ENCODE results near the gene MCL1. TPM values are rescaled to one million over a fixed set of nuclear protein-coding genes. Genes with fewer than 3 reads are reported as not detected.

The MCL1 gene
- total RNA-seq, 1 donor from 2014 or later: 255 TPM

GRCh38 chr1:150579945-150580642, 684 bp upstream of the MCL1 start:
- Mint-ChIP-seq H3K9me3 (ENCODE audit: low read depth) (no peaks in the 10 kb centered on the region), H3K27me3 (ENCODE audit: low read depth) (no peaks in the 10 kb centered on the region), H3K36me3 (ENCODE audit: low read depth) (peaks cover 37% of the 10 kb centered on the region), H3K4me3 (ENCODE audit: unreplicated experiment) (peak overlapping the region; percentile 74), H3K27ac (ENCODE audit: unreplicated experiment) (peak overlapping the region; percentile 95), H3K4me1 (ENCODE audit: low read depth) (peaks cover 36% of the 10 kb centered on the region)
- no peak for DNase-seq (ENCODE audit: low spot score)
- TF ChIP-seq CTCF (IDR thresholded peaks at IDR 0.05): no peak

DNA sequence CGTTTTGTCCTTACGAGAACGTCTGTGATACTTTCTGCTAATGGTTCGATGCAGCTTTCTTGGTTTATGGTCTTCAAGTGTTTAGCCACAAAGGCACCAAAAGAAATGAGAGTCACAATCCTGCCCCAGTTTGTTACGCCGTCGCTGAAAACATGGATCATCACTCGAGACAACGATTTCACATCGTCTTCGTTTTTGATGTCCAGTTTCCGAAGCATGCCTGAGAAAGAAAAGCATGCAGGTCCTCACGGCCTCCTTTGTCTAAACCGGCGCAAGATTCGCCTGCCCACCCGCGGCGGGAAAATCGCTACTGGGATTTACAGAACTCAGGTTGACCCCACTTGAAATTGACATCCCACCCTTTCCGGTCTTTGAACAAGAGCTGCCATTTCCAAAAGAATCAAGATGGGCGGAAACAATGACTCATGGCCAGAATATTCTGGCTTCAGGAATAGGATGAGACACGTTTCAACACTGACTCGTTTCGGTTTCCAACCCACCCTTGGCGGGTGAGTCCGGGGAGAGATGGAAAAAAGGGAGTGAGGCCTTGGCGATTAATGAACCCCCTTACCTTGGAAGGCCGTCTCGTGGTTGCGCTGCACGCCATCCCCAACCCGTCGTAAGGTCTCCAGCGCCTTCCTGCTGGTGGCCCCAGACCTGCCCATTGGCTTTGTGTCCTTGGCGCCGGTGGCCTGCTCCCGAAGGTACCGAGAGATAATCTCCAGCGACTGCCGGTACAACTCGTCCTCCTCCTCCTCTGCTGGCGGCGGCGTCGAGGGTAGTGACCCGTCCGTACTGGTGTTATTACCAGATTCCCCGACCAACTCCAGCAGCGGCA, 919 bp downstream of the MCL1 start:
- Mint-ChIP-seq H3K36me3 (ENCODE audit: low read depth) (peaks cover 50% of the 10 kb centered on the region), H3K9me3 (ENCODE audit: low read depth) (no peaks in the 10 kb centered on the region), H3K27me3 (ENCODE audit: low read depth) (no peaks in the 10 kb centered on the region), H3K4me3 (ENCODE audit: unreplicated experiment) (peak overlapping the region; percentile 92), H3K4me1 (ENCODE audit: low read depth) (peaks cover 51% of the 10 kb centered on the region), H3K27ac (ENCODE audit: unreplicated experiment) (peak overlapping the region; percentile 97)
- no peak for DNase-seq (ENCODE audit: low spot score)
- TF ChIP-seq CTCF (IDR thresholded peaks at IDR 0.05): no peak

DNA sequence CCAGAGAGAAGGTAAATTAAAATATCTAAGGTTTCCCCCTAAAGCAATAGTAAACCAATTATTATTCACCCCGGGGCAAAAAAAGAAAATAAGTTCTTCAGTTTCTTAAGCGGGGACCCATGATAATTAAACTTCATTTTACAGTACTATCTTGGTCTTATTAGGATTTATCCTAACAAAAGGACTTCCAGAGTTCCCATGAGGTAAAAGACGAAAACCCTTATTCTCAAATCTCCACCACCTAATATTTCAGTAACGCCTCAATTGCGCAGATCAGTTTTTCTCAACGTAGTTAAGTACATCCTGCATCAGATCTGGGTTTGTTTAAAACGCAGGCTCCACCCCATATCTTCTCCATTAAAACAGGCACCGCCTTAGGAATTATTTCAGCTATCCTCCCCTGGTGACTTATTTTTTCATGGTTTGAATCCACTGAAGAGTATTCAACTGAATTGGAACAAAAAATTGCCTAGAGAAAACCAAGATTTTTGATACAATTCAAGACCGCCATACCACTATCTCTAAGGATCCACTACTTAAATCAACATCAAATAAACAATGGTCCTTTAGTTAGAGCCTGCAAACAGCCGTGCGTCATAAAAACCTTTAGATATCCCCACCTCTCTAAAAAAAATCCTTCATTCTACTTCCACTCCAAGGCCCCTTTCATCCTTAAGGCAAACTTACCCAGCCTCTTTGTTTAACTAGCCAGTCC, 1.7 kb downstream of the MCL1 start:
- TF ChIP-seq CTCF (IDR thresholded peaks at IDR 0.05): no peak
- peaks cover 55% of the 10 kb centered on the region for H3K36me3 Mint-ChIP-seq (ENCODE audit: low read depth)
- peak overlapping the region; percentile 92 for H3K4me3 Mint-ChIP-seq (ENCODE audit: unreplicated experiment)
- peaks cover 59% of the 10 kb centered on the region for H3K4me1 Mint-ChIP-seq (ENCODE audit: low read depth)
- no peak for DNase-seq (ENCODE audit: low spot score)
- no peaks in the 10 kb centered on the region for H3K27me3 Mint-ChIP-seq (ENCODE audit: low read depth)
- H3K27ac Mint-ChIP-seq (ENCODE audit: unreplicated experiment): peak overlapping the region; percentile 97
- H3K9me3 Mint-ChIP-seq (ENCODE audit: low read depth): no peaks in the 10 kb centered on the region

GRCh38 chr1:150576794-150577556, 2.4 kb downstream of the MCL1 start:
- peak overlapping the region; percentile 92 for H3K4me3 Mint-ChIP-seq (ENCODE audit: unreplicated experiment)
- H3K4me1 Mint-ChIP-seq (ENCODE audit: low read depth): peaks cover 62% of the 10 kb centered on the region
- DNase-seq (ENCODE audit: low spot score): no peak
- no peak for TF ChIP-seq CTCF (IDR thresholded peaks at IDR 0.05)
- peaks cover 59% of the 10 kb centered on the region for H3K36me3 Mint-ChIP-seq (ENCODE audit: low read depth)
- peak overlapping the region; percentile 97 for H3K27ac Mint-ChIP-seq (ENCODE audit: unreplicated experiment)
- no peaks in the 10 kb centered on the region for H3K9me3 Mint-ChIP-seq (ENCODE audit: low read depth)
- H3K27me3 Mint-ChIP-seq (ENCODE audit: low read depth): no peaks in the 10 kb centered on the region

All from chondrocyte (in vitro differentiated cells).